Activated gamma-delta T cell (primary cell): Measurements from ENCODE around the gene LCN6.
A peak's percentile ranks its signal among the peaks of the same experiment; 100 is the strongest.

ENCODE experiments used
- DNase-seq: peaks from one replicate; lab custom pipeline; 2025; lab: John Stamatoyannopoulos, UW

LCN6 gene

DNA sequence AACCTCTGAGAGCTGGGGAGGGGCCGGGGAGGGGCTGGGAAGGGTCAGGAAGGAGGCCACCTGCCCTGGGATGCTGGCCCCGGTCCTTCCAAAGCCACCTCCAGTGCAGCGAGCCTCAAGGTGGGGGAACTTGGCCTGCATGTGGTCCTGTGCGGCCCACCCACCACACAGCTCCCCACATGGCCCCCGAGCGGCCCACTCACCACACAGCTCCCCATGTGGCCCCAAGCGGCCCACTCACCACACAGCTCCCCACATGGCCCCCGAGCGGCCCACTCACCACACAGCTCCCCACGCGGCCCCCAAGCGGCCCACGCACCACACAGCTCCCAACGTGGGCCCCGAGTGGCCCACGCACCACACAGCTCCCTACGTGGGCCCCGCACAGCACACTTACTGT is 3.6 kb downstream of the LCN6 start:
- DNase-seq = no peak

- no peak for DNase-seq
Measured at GRCh38 chr9:136743639-136744211, 4.6 kb downstream of the LCN6 start.

DNA sequence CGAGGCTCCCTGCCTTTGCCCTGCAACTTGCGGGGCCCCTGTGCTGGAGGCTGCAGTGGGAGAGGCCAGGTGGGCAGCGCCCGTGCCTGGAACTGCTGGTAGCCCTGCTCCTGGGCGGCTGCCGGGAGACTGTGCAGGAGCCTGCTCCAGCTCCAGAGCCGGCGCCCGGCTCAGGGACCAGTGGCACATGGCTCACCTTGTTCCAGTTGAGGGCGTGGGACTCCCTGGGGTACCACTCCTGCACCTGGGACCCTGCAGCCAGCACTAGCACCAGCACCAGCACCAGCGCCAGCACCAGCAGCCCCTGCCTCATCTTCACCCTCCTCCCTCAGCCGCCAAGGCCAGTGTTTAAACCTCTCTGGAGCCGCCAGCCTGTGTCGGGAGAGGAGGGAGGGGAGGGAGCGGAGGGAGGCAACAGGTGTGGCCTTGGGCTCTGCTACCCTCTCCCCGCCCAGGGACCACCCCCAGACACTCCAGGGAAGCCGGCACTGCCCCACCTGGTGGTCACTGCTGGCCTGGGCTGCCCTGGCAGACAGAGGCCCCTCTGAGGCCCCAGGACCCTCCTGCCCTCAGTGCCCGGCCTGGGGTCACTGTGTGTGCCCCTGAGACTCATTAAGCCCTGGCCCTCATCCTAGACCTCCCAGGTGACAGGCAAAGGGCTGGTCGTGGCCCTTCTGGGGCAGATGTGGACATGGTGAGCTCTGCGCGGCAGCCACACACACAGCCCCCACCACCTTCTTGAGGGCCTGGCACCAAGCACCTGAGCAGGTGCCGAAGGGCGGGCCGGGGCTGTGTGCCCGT is 5.5 kb downstream of the LCN6 start, which contains the start of gene LCN10:
Gene LCN10 (minus strand): TSS at position 350 of the 801 bp plus-strand sequence. CDS start 37 bp downstream, at position 313.
- DNase-seq = no peak

- DNase-seq = no peak
Measured at GRCh38 chr9:136741883-136742571, 6.3 kb downstream of the LCN6 start.

DNA sequence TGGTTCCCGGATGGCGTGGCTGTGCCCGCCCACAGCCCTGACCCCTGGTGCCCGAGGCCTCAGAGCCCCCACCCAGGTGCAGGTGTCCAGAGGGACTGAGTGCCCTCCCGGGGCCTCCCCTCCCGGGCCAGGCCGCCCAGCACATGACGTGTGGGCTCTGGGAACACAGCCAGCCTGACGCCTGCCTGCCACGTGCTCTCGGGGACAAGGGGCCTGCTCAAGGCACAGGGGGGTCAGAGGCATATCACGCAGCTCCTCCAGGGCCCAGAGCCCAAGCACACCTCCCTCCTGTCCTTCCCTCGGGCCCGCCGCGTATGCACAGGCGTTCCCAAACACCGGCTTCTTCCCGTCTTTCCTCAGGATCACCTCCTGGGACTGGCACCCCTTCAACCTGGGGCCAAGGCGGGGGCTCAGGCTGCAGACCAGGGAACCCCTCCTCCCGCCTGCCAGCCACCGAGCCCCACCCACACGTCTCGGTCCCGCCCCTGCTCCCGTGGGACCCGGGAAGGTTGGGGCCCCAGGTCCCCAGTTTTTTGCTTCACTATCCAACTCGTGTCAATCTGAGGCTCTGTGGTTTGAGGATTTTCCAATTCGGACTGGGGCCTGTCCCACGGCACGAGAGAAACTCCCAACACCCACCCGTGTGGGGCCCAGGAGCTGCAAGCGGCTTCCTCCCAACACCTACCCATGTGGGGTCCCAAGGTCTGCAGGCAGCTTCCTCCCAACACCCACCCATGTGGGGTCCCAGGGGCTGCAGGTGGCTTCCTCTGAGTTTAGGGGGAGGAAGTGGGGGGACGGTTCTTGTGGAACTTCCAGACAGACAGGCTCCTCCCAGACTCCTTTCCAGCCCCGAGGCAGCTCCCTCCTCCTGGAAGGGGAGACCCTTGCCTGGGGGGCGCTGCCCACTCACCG is 7.1 kb downstream of the LCN6 start:
- no peak for DNase-seq

- DNase-seq = no peak
Measured at GRCh38 chr9:136740491-136740890, 7.8 kb downstream of the LCN6 start.

- DNase-seq = no peak
Measured at GRCh38 chr9:136740069-136740468, 8.3 kb downstream of the LCN6 start.

DNA sequence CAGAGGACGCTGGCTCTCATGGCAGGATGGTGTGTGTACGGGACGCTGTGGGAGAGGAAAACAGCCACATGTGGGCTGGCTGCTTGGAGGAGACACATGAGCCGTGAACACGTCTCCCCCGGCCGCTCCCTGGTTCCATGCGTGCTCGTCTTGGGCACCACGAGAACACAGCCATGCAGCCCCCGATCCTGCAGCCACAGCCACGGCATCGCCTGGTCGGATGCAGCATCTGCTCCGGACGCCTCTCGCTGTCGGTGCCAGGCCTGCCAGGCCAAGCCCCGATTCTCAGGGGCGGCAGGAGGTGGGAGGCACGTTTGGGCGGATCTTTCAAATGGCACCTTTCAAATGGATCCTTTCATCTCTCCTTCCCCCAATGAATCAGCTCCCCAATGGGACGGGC is 8.8 kb downstream of the LCN6 start:
- DNase-seq = no peak

- no peak for DNase-seq
Measured at GRCh38 chr9:136738960-136739359, 9.4 kb downstream of the LCN6 start.

DNA sequence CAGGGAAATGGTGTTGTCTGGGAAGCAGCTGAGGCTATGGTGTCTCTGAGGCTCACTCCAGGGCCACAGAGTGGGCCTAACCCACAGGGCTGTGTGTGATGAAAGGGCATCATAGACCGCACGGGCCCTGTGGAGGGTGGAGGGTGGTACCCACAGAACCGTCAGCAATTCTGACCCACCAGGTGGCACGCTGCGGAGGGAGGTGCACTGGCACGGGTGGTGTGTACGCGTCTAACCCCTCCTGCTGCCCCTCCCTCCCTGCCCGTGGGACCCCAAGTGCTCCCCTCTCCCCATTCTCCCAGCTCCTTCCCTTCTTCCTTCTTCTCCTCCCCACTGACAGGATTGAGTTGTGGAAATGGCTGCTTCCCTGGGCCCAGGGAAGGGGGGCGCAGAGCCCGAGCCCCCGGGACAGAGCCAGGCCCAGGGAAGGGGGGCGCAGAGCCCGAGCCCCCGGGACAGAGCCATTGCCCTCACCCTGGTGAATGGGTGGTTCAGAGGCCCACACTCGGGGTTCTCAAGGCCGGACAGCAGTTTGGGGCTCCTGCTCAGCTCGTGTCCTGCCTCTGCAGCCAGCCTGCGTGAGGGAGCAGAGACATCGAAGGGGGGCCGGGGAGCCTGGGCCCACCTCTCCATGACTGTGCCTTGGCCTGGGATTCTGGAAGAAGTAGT is 12.4 kb downstream of the LCN6 start:
- no peak for DNase-seq

- DNase-seq = no peak
Measured at GRCh38 chr9:136734837-136735496, 13.4 kb downstream of the LCN6 start.

GRCh38 chr9:136733611-136734010 is 14.7 kb downstream of the LCN6 start:
- no peak for DNase-seq

DNA sequence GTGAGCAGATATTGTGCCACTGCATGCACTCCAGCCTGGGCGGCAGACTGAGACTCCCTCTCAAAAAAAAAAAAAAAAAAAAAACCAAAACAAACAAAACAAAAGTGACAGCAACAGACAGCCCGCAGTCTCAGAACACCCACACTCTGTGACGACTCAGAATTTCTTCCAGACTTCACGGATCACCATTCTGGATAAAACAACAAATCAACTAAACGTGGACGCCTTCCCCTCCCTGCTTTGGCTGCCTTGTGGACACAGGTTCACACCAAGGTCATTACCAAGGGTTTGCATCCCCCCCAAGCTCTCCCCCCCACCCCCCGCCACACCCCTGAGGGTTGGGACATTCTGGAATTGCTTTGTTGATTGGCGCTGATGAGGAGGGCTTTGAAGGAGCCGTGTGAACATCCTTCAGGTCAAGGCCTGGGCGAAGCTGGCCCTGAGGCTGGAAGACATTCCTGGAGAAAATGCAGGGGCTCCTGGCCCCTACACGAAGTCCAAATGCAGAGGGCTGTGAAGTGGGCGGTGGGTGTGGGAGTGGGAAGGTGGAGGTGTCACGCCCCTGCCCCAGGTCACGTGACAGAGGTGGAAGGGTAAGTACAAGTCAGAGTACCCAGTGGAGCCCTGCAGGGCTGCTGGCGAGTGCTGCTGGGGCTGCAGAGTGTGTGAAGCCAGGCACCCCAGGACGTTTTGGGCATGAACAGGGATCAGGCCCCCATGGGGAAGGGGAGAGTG is 15.7 kb downstream of the LCN6 start:
- no peak for DNase-seq

GRCh38 chr9:136729926-136730325 is 18.4 kb downstream of the LCN6 start:
- no peak for DNase-seq

GRCh38 chr9:136729144-136729543 is 19.2 kb downstream of the LCN6 start:
- DNase-seq = no peak

DNA sequence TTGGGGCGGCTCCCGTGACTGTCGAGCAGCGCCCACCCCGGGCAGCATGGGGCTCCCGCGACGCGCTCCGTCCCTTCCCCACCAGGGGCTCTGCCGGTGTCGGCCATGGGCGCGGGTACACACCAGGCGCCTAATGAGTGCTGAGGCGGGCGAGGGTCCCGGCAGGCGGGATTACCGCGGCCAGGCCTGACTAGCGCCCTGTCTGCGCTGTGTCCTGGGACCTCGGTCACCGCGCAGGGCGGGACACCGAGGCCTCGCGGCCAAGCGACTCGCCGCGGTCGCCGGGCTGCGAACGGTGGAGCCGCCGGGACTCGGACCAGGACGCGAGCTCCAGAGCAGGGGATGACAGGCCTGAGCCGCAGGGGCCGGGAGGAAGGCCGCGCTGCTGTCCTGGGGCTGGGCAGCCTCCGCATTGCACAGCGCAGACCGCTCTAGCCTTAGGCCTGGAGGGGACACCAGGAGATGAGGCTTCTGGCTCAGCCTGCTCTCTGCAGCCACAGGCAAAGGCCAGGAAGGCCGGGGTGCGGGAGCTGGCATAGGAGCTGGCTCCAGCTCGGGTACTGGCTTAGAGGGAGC is 19.7 kb downstream of the LCN6 start:
- DNase-seq = no peak

- DNase-seq = peak; percentile 85
Measured at GRCh38 chr9:136728080-136728547, 20.2 kb downstream of the LCN6 start.

DNA sequence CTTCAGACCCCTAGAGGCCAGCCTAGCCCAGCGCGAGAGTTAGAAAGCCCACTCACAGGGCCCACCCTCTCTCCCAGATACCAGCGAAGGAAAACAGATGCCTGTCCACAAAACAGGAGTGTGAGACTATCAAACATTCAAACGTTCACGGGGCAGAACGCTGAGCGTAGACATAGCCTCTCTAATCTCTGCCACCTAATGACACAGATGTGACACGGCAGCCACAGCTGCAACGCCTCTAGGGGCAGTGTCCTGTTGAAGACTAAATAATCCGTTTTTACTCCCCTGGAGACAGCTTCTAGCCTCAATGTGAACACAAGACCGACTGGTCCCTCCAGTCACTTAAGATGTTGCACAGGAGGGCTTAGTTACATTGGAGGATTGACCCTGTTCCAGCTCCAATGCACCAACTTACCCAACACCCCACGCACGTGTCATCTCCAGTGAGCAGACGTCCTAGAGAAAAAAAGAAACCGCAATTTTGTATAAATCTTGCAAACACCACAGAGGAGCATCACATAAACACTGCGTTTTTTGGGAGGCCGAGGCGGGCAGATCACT is 21.6 kb downstream of the LCN6 start:
- DNase-seq = no peak

- DNase-seq = no peak
Measured at GRCh38 chr9:136726118-136726517, 22.2 kb downstream of the LCN6 start.
